ENCODE measurements around the gene TENT5C. TPM values are rescaled to one million over a fixed set of nuclear protein-coding genes. Genes with fewer than 3 reads are reported as not detected.

TENT5C gene
- total RNA-seq, 1 experiment from 2014 or later: 19.8 TPM

- H3K4me3 ChIP-seq (ENCODE audit: low read depth, low read length): no peak overlapping the region
- CTCF ChIA-PET: no interaction called here
- 0 out of 2 replicates have a peak, but pooled peaks cover 10% of the 10 kb centered on the region for H3K4me1 ChIP-seq
- Mint-ChIP-seq H3K36me3 (ENCODE audit: insufficient read depth, unreplicated experiment) (no peaks in the 10 kb centered on the region), H3K9me3 (ENCODE audit: unreplicated experiment) (no peaks in the 10 kb centered on the region), H3K4me1 (ENCODE audit: low read depth, unreplicated experiment) (peaks cover 25% of the 10 kb centered on the region), H3K4me3 (ENCODE audit: unreplicated experiment) (no peak overlapping the region), H3K27ac (ENCODE audit: unreplicated experiment) (peak overlapping the region; percentile 53), H3K27me3 (ENCODE audit: insufficient read depth, unreplicated experiment) (no peaks in the 10 kb centered on the region)
- no peaks in the 10 kb centered on the region for H3K27me3 ChIP-seq (replicated peaks; ENCODE audit: control insufficient read depth, insufficient read depth, low read length)
- BruUV-seq (replicated peaks): no TSS peak
- H3K9me3 ChIP-seq: no peaks in the 10 kb centered on the region
- intact Hi-C loops (cut with micrococcal nuclease; ENCODE audit: unreplicated experiment): no loop called here
- no peak for DNase-seq
- POLR2A ChIA-PET: no interaction called here
- H3K36me3 ChIP-seq (ENCODE audit: control insufficient read depth, insufficient read depth, low read length): no peaks in the 10 kb centered on the region
- TF ChIP-seq CTCF (IDR thresholded peaks at IDR 0.05; ENCODE audit: insufficient read depth in 1 of 2, low read depth in 1 of 2, low read length in 1 of 2, severe bottlenecking in 1 of 2, unreplicated experiment in 1 of 2): no peak
Observed at GRCh38 chr1:117655220-117655577, 49.4 kb downstream of the TENT5C start.

GRCh38 chr1:117656202-117656641 is 50.4 kb downstream of the TENT5C start:
- no peaks in the 10 kb centered on the region for H3K9me3 ChIP-seq
- 0 out of 2 replicates have a peak, but pooled peaks cover 10% of the 10 kb centered on the region for H3K4me1 ChIP-seq
- Mint-ChIP-seq H3K27ac (ENCODE audit: unreplicated experiment) (no peak overlapping the region), H3K4me1 (ENCODE audit: low read depth, unreplicated experiment) (peaks cover 30% of the 10 kb centered on the region), H3K9me3 (ENCODE audit: unreplicated experiment) (no peaks in the 10 kb centered on the region), H3K36me3 (ENCODE audit: insufficient read depth, unreplicated experiment) (no peaks in the 10 kb centered on the region), H3K4me3 (ENCODE audit: unreplicated experiment) (no peak overlapping the region), H3K27me3 (ENCODE audit: insufficient read depth, unreplicated experiment) (no peaks in the 10 kb centered on the region)
- H3K36me3 ChIP-seq (ENCODE audit: control insufficient read depth, insufficient read depth, low read length): no peaks in the 10 kb centered on the region
- POLR2A ChIA-PET: no interaction called here
- TF ChIP-seq CTCF (IDR thresholded peaks at IDR 0.05; ENCODE audit: insufficient read depth in 1 of 2, low read depth in 1 of 2, low read length in 1 of 2, severe bottlenecking in 1 of 2, unreplicated experiment in 1 of 2): no peak
- BruUV-seq (replicated peaks): no TSS peak
- H3K4me3 ChIP-seq (ENCODE audit: low read depth, low read length): no peak overlapping the region
- H3K27me3 ChIP-seq (replicated peaks; ENCODE audit: control insufficient read depth, insufficient read depth, low read length): no peaks in the 10 kb centered on the region
- CTCF ChIA-PET: interaction anchor here (0.7 kb wide), 1 partner anchor 98 kb away, joined by 3 read pairs; no protein-coding TSS in a partner anchor
- intact Hi-C loops (cut with micrococcal nuclease; ENCODE audit: unreplicated experiment): no loop called here
- no peak for DNase-seq

- intact Hi-C loops (cut with micrococcal nuclease; ENCODE audit: unreplicated experiment): no loop called here
- H3K27me3 Mint-ChIP-seq (ENCODE audit: insufficient read depth, unreplicated experiment): no peaks in the 10 kb centered on the region
Observed at GRCh38 chr1:117657031-117657430, 51.2 kb downstream of the TENT5C start.

More at GRCh38 chr1:117657031-117657430, 51.2 kb downstream of the TENT5C start:
- no peak for TF ChIP-seq CTCF (IDR thresholded peaks at IDR 0.05; ENCODE audit: insufficient read depth in 1 of 2, low read depth in 1 of 2, low read length in 1 of 2, severe bottlenecking in 1 of 2, unreplicated experiment in 1 of 2)
- ChIA-PET POLR2A (no interaction called here), CTCF (interaction anchor here (0.7 kb wide), 1 partner anchor 98 kb away, joined by 3 read pairs; no protein-coding TSS in a partner anchor)
- H3K9me3 Mint-ChIP-seq (ENCODE audit: unreplicated experiment): peaks cover 4% of the 10 kb centered on the region
- no peak overlapping the region for H3K4me3 Mint-ChIP-seq (ENCODE audit: unreplicated experiment)
- H3K27me3 ChIP-seq (replicated peaks; ENCODE audit: control insufficient read depth, insufficient read depth, low read length): no peaks in the 10 kb centered on the region
- H3K4me3 ChIP-seq (ENCODE audit: low read depth, low read length): no peak overlapping the region
- H3K4me1 ChIP-seq: 0 out of 2 replicates have a peak, but pooled peaks cover 10% of the 10 kb centered on the region
- BruUV-seq (replicated peaks): no TSS peak
- H3K36me3 Mint-ChIP-seq (ENCODE audit: insufficient read depth, unreplicated experiment): peaks cover 3% of the 10 kb centered on the region
- H3K36me3 ChIP-seq (ENCODE audit: control insufficient read depth, insufficient read depth, low read length): no peaks in the 10 kb centered on the region
- H3K27ac Mint-ChIP-seq (ENCODE audit: unreplicated experiment): peak overlapping the region; percentile 12
- peaks cover 30% of the 10 kb centered on the region for H3K4me1 Mint-ChIP-seq (ENCODE audit: low read depth, unreplicated experiment)
- no peaks in the 10 kb centered on the region for H3K9me3 ChIP-seq
- DNase-seq: peak in 1 of 2 experiments; percentile 20

All from Caco-2 (cell line).